Effector memory CD4-positive, alpha-beta T cell (primary cell): ENCODE results near the gene VPS41.

Source experiments
- DNase-seq, 3 donors: peaks; one replicate each; pipeline ENCODE4 v3.0.0-alpha.2; 2020
- H3K27ac ChIP-seq: 2 replicates; pipeline ENCODE4 v1.7.0; 2013; ENCODE audit warnings: mild to moderate bottlenecking, low read length, moderate library complexity; ENCODE audit not compliant: insufficient read depth, poor library complexity, severe bottlenecking
- H3K27me3 ChIP-seq: replicated peaks from 2 replicates; pipeline ENCODE4 v1.7.0; 2013; ENCODE audit warnings: mild to moderate bottlenecking, low read length; ENCODE audit not compliant: insufficient read depth, control insufficient read depth, poor library complexity, severe bottlenecking
- H3K36me3 ChIP-seq: 2 replicates; pipeline ENCODE4 v1.7.0; 2013; ENCODE audit warnings: mild to moderate bottlenecking, low read length, moderate library complexity; ENCODE audit not compliant: control insufficient read depth, insufficient read depth
- H3K4me1 ChIP-seq: 2 replicates; pipeline ENCODE4 v1.7.0; 2013; ENCODE audit warnings: low read length, mild to moderate bottlenecking; ENCODE audit not compliant: control insufficient read depth, insufficient read depth, poor library complexity, severe bottlenecking
- H3K4me3 ChIP-seq: 2 replicates; pipeline ENCODE4 v1.7.0; 2013; ENCODE audit warnings: low read length, low read depth, mild to moderate bottlenecking; ENCODE audit not compliant: insufficient read depth, poor library complexity, severe bottlenecking
- H3K9me3 ChIP-seq: 2 replicates; pipeline ENCODE4 v1.7.0; 2013; ENCODE audit warnings: mild to moderate bottlenecking, low read length, moderate library complexity; ENCODE audit not compliant: control insufficient read depth

VPS41 gene

DNA sequence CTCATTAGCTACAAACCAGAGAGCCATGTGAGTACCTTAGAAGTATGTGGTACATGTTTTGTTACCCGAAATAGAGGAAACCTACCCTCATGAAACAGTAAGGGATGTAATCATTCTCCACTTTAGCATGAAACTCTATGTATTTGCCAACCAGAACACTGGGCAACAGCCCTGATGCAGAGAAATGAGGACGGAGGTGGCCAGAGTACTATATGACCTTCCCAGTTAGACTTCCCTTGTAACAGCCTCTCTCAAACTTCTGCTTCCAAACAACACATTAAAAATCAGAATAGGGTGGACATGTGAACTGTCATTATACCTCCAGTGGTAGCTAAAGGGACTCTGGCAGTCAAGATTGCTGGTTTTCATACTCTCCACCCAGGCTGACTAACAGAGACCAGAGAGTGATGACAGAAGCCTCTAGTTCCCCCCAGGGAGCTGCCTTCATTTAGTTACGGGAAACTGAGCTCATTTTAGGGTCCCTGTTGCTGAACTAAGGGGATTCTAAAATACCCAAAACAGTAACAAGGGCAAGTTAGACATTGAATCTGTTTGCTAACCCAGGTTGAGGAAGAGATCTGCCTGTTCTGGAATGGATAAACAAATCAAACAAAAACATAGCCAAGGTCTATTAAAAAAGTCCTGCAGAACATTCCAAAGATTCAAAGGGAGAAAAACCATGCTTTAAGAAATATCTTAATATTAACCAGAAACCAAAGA lies 83.1 kb downstream of the VPS41 start:
- H3K4me3 ChIP-seq: no peak overlapping the region
- no peak overlapping the region for H3K27ac ChIP-seq
- H3K9me3 ChIP-seq: no peaks in the 10 kb centered on the region
- no peaks in the 10 kb centered on the region for H3K36me3 ChIP-seq
- H3K4me1 ChIP-seq: no peaks in the 10 kb centered on the region
- H3K27me3 ChIP-seq: no peaks in the 10 kb centered on the region
- DNase-seq: no peak

DNA sequence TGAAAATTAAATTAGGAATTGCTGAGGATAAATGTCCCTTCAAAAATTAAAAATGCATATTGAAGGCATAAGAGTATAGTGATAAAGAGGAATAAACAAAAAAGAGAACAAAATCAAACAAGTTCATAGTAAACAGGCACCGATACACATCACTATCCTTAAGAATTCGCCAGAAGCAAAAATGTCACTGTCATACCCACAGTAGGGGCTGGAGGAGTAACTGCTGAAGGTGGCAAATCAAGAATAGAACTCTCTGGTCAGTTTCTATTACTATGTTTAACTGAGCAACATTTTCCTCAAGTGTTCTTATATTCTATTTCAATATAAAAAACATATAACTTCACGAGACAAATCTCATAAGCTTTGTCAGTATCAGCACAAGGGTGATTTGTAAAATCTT lies 84.0 kb downstream of the VPS41 start:
- no peak for DNase-seq
- peaks cover 2% of the 10 kb centered on the region for H3K36me3 ChIP-seq
- no peaks in the 10 kb centered on the region for H3K9me3 ChIP-seq
- H3K27me3 ChIP-seq: no peaks in the 10 kb centered on the region
- H3K27ac ChIP-seq: no peak overlapping the region
- no peaks in the 10 kb centered on the region for H3K4me1 ChIP-seq
- no peak overlapping the region for H3K4me3 ChIP-seq

DNA sequence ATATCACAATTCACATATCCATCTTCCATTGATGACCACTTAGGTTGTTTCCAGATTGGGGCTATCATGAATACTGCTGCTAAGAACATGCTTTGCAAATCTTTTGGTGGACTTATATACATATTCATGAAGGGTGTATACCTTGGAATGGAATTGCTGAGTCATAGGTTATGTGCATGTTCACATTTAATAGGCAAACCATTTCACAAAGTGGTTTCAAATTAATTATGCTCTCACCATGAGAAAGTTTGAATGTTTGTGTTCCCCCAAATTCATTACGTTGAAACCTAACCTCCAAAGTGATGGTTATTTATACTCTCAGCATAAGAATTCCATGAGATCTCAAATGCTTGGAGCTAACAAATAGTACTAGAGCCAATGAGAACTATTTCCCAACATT lies 86.4 kb downstream of the VPS41 start:
- no peaks in the 10 kb centered on the region for H3K9me3 ChIP-seq
- H3K4me1 ChIP-seq: no peaks in the 10 kb centered on the region
- no peak overlapping the region for H3K4me3 ChIP-seq
- H3K27me3 ChIP-seq: no peaks in the 10 kb centered on the region
- no peak for DNase-seq
- H3K36me3 ChIP-seq: peaks cover 8% of the 10 kb centered on the region
- no peak overlapping the region for H3K27ac ChIP-seq

DNA sequence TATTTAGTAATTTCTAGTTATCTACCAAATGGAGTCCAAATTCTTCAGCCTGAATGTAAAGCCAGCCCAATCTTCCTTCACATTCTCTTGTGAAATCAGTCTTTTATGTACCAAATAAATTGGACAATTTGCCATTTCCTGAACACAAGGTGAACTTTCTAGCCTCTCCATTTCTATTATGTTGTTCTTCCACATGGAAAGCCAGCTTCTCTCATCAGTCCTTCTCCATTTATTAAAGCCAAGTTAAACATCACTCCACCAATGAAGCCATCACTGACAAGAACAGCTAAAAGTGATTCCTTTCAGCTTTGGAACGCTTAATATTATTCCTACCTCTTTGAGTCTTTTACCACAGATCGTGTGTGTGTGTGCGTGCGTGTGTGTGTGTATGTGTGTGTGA lies 88.4 kb downstream of the VPS41 start:
- no peak overlapping the region for H3K4me3 ChIP-seq
- H3K36me3 ChIP-seq: peaks cover 13% of the 10 kb centered on the region
- no peaks in the 10 kb centered on the region for H3K27me3 ChIP-seq
- H3K27ac ChIP-seq: no peak overlapping the region
- no peaks in the 10 kb centered on the region for H3K4me1 ChIP-seq
- H3K9me3 ChIP-seq: no peaks in the 10 kb centered on the region
- DNase-seq: no peak

DNA sequence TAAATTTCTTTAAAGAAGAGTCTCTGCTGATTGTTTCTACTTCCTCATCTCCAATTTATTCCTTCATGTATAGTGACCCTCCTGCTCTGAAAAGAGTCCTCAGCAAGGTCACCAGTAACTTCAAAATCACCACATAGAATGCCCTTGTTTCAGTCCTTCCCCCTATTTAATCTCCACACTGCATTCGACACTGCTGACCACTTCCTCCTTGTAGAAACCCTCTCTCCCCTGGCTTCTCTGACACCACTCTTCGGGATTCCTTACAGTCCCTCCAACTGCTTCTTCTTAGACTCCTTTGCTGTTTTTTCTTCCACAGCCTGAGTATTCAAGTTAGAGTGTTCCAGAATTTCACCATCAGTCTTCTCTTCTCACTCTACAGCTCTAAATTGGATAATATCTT lies 89.5 kb downstream of the VPS41 start:
- Histone ChIP-seq H3K9me3 (no peaks in the 10 kb centered on the region), H3K27me3 (no peaks in the 10 kb centered on the region), H3K4me1 (no peaks in the 10 kb centered on the region), H3K4me3 (no peak overlapping the region), H3K36me3 (peaks cover 13% of the 10 kb centered on the region), H3K27ac (no peak overlapping the region)
- no peak for DNase-seq

DNA sequence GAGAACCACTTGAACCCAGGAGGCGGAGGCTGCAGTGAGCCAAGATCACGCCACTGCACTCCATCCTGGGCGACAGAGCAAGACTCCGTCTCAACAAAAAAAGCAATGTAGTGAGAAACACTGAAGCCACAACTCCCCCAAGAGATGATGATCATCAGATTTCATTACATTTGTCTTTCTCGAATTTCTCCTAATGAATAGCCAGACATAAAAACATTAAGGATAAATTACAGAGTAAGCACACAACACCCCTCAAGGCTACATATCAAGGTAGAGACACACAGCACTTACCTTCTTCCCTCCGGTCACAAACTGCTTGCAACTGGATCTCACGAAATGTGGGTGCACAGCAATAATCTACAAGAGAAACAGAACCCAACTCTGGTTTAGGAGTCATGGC lies 91.5 kb downstream of the VPS41 start:
- H3K4me1 ChIP-seq: no peaks in the 10 kb centered on the region
- no peaks in the 10 kb centered on the region for H3K27me3 ChIP-seq
- H3K4me3 ChIP-seq: no peak overlapping the region
- H3K9me3 ChIP-seq: no peaks in the 10 kb centered on the region
- H3K36me3 ChIP-seq: peaks cover 13% of the 10 kb centered on the region
- no peak for DNase-seq
- H3K27ac ChIP-seq: no peak overlapping the region

DNA sequence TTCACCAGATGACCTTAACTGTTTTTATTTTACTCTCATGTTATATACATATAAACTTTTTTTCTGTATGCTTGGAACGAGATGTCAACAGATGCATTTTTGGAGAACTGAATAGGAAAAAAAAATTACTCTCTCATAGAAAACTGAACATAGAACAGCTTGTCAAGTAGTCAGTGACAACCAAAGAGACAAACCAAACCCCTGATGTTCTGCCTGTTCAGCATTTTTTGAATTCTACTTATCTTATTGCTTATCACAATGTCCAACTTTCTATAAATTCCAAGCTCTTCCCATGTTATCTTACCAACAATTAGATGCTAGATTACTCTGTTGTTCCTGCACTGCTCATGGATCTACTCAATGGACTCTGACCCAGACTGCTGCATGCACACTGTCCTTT lies 95.2 kb downstream of the VPS41 start:
- H3K4me3 ChIP-seq: no peak overlapping the region
- DNase-seq: no peak
- peaks cover 5% of the 10 kb centered on the region for H3K36me3 ChIP-seq
- no peaks in the 10 kb centered on the region for H3K4me1 ChIP-seq
- no peaks in the 10 kb centered on the region for H3K27me3 ChIP-seq
- no peaks in the 10 kb centered on the region for H3K9me3 ChIP-seq
- no peak overlapping the region for H3K27ac ChIP-seq

DNA sequence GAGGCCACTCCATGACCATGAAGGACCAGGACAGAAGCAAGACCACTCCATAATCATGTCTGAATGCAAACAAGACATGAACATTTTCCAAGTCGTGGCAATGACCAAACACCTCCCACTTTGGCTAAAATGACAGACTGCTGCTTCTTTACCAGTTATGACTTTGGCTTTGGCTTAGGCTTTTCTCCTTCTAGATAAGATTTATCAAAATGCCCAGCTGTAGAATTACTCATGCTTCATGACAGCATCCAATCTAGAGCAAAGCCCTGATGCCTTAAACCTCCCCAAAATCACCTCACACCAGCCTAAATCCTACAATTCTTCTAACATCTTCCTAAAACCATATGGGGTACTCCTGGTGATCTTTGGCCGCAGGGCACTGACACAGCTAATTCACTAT lies 102.1 kb downstream of the VPS41 start:
- Histone ChIP-seq H3K9me3 (no peaks in the 10 kb centered on the region), H3K4me3 (no peak overlapping the region), H3K36me3 (no peaks in the 10 kb centered on the region), H3K27ac (no peak overlapping the region), H3K27me3 (no peaks in the 10 kb centered on the region), H3K4me1 (no peaks in the 10 kb centered on the region)
- no peak for DNase-seq

DNA sequence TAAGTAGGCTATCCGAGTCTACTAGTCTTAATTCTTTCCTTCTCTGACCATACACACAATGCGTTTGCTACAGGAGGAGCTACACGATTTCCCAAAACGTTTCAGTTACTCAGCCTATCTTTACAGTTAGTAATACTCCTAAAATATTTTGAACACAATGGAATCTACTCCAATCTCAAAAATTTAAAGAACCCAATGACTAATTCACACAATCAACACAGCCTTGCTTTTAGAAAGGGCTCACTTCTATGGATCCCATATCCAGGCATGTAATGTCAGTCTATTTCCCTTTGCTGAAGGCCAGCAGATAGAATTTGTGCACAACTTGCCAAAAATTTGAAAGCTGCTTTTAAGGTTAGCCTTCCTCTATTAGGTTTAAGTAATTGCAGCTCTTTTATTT lies 107.2 kb downstream of the VPS41 start:
- no peaks in the 10 kb centered on the region for H3K27me3 ChIP-seq
- H3K9me3 ChIP-seq: no peaks in the 10 kb centered on the region
- no peak for DNase-seq
- no peaks in the 10 kb centered on the region for H3K4me1 ChIP-seq
- no peaks in the 10 kb centered on the region for H3K36me3 ChIP-seq
- no peak overlapping the region for H3K27ac ChIP-seq
- no peak overlapping the region for H3K4me3 ChIP-seq

DNA sequence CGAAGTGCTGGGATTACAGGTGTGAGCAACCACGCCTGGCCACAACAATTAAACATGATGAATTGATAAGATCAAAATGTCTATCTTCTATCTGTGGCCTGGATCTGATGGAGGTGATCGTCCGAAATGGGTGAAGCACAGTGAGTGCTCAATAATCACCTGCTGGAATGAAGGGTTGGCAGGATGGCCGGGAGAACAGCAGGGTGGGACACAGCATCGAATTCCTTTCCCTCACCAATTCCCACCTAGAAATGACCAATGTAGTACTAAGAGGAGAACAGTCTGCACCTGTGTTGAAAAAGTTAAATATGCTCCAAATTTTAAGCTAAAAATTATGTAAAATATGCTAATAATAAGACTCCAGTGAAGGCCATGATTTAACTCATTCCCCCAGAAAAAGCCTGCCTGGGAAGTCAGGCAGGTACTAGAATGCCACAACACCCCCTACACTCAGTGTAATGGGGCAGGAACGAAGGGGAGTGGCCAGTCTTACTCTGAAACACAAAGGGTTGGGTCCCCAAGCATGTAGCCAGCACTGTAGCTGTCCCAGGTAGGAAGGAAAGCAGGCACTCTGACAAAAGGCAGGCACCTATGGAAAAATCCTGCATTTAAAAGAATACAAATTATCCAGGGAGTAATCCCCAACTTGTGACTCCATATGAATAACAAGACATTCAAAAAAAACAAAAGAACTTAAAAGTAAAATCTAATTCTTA lies 110.3 kb downstream of the VPS41 start:
- Histone ChIP-seq H3K9me3 (no peaks in the 10 kb centered on the region), H3K27ac (no peak overlapping the region), H3K27me3 (no peaks in the 10 kb centered on the region), H3K4me3 (no peak overlapping the region), H3K4me1 (no peaks in the 10 kb centered on the region), H3K36me3 (no peaks in the 10 kb centered on the region)
- DNase-seq: no peak
